CD4-positive, alpha-beta memory T cell (primary cell): Measurements from ENCODE around the gene TM4SF5. TPM values are rescaled to one million over a fixed set of nuclear protein-coding genes. Genes with fewer than 3 reads are reported as not detected.
A peak's percentile ranks its signal among the peaks of the same experiment; 100 is the strongest.

Source experiments
- CTCF ChIA-PET: fragments of 350-600 bp; sonication (Branson Sonifier 250); formaldehyde crosslinking; loops from one replicate; lab custom pipeline; 2021; ENCODE audit warnings: inconsistent platforms; ENCODE audit not compliant: partially characterized antibody; lab: Charles Lee
- POLR2A ChIA-PET: fragments of 350-600 bp; sonication (Branson Sonifier 250); formaldehyde crosslinking; loops from one replicate; lab custom pipeline; 2021; ENCODE audit not compliant: partially characterized antibody; lab: Charles Lee
- DNase-seq, 5 donors: peaks; one replicate each; pipeline versions ENCODE4 v3.0.0 to v3.0.0-alpha.2; 2020 to 2022; ENCODE audit warnings: mixed read lengths in 1 of 5
- H3K27ac ChIP-seq: one replicate; pipeline ENCODE4 v1.7.0; 2013; ENCODE audit warnings: low read depth, low read length
- H3K27me3 ChIP-seq: 2 replicates; pipeline ENCODE4 v1.7.0; 2013; ENCODE audit warnings: mild to moderate bottlenecking, low read length, moderate library complexity; ENCODE audit not compliant: insufficient read depth
- H3K36me3 ChIP-seq: 2 replicates; pipeline ENCODE4 v1.7.0; 2013; ENCODE audit warnings: mild to moderate bottlenecking, low read length, moderate library complexity; ENCODE audit not compliant: insufficient read depth
- H3K4me1 ChIP-seq: 2 replicates; pipeline ENCODE4 v1.7.0; 2013; ENCODE audit warnings: mild to moderate bottlenecking, low read length, moderate library complexity; ENCODE audit not compliant: insufficient read depth
- H3K4me3 ChIP-seq, 2 donors: one replicate each; pipeline ENCODE4 v1.7.0; 2013; ENCODE audit warnings: low read length in 2 of 2, mild to moderate bottlenecking in 1 of 2
- H3K9me3 ChIP-seq, 2 donors: one replicate each; pipeline ENCODE4 v1.7.0; 2013; ENCODE audit warnings: low read length in 2 of 2, control low read depth in 1 of 2; ENCODE audit not compliant: control insufficient read depth in 1 of 2
- H3K27ac Mint-ChIP-seq, 7 donors: one replicate each; pipeline ENCODE4 v1.8.0; 2020 to 2021; ENCODE audit warnings: mixed read lengths in 7 of 7, mild to moderate bottlenecking in 6 of 7, inconsistent platforms in 3 of 7, moderate library complexity in 3 of 7
- H3K27me3 Mint-ChIP-seq, 2 donors: one replicate each; pipeline ENCODE4 v1.8.0; 2020 to 2021; ENCODE audit warnings: mixed read lengths in 2 of 2
- H3K36me3 Mint-ChIP-seq, 2 donors: one replicate each; pipeline ENCODE4 v1.8.0; 2020 to 2021; ENCODE audit warnings: mixed read lengths in 2 of 2, inconsistent platforms in 1 of 2, mild to moderate bottlenecking in 1 of 2
- H3K4me1 Mint-ChIP-seq, 4 donors: one replicate each; pipeline ENCODE4 v1.8.0; 2020 to 2021; ENCODE audit warnings: mixed read lengths in 4 of 4, mild to moderate bottlenecking in 1 of 4
- H3K4me3 Mint-ChIP-seq, 8 donors: one replicate each; pipeline ENCODE4 v1.8.0; 2020 to 2021; ENCODE audit warnings: mixed read lengths in 8 of 8, mild to moderate bottlenecking in 7 of 8, moderate library complexity in 6 of 8, inconsistent platforms in 3 of 8
- H3K9me3 Mint-ChIP-seq, 8 donors: one replicate each; pipeline ENCODE4 v1.8.0; 2020 to 2021; ENCODE audit warnings: mixed read lengths in 8 of 8, mild to moderate bottlenecking in 5 of 8, inconsistent platforms in 3 of 8, moderate library complexity in 1 of 8
- intact Hi-C: fragments of 100-400 bp; cut with micrococcal nuclease; formaldehyde crosslinking; loops from one replicate; pipeline ENCODE4 v1.15.1; 2023
- polyA plus RNA-seq, 2 donors: library from polyadenylated mRNA; unstranded; fragments of 300-500 nt; fragmentation: Illumina TruSeq; gene quantifications; one replicate each; pipeline ENCODE4 v1.2.3, GENCODE V29; 2021
- total RNA-seq, 2 experiments: library from RNA; stranded (reverse); gene quantifications; one replicate each; pipeline ENCODE4 v1.2.3, GENCODE V29; 2021

The TM4SF5 gene
- total and polyA plus RNA-seq, 4 experiments from 2014 or later: not detected

GRCh38 chr17:4747847-4748246 lies 23.8 kb upstream of the TM4SF5 start:
- Histone ChIP-seq H3K9me3 (no peaks in the 10 kb centered on the region), H3K27me3 (no peaks in the 10 kb centered on the region), H3K36me3 (no peaks in the 10 kb centered on the region), H3K4me3 (no peak overlapping the region), H3K4me1 (peaks cover 16% of the 10 kb centered on the region), H3K27ac (no peak overlapping the region)
- peaks cover 8 to 14% (median 11%) of the 10 kb centered on the region in 4 donors for H3K4me1 Mint-ChIP-seq
- H3K36me3 Mint-ChIP-seq: no peaks in the 10 kb centered on the region
- peak in 4 of 5 donors; percentile 37 to 51 (median 43) for DNase-seq
- intact Hi-C loops: no loop called here
- POLR2A ChIA-PET: no interaction called here
- peaks cover 6 to 7% of the 10 kb centered on the region in 2 donors for H3K27me3 Mint-ChIP-seq
- H3K27ac Mint-ChIP-seq: peak overlapping the region in 6 of 7 donors; percentile 17 to 84 (median 72)
- peak overlapping the region in 7 of 8 donors; percentile 61 to 86 (median 77) for H3K4me3 Mint-ChIP-seq
- CTCF ChIA-PET: interaction anchor here (0.6 to 2.1 kb wide), 2 partner anchors 38 to 135 kb away, joined by 3 to 4 read pairs; partner anchors contain the start of gene ARRB2
- H3K9me3 Mint-ChIP-seq: no peaks in the 10 kb centered on the region

GRCh38 chr17:4748686-4749085 lies 23.0 kb upstream of the TM4SF5 start:
- H3K27ac Mint-ChIP-seq: peak overlapping the region in 1 of 7 donors; percentile 29
- no peaks in the 10 kb centered on the region for H3K27me3 ChIP-seq
- H3K36me3 ChIP-seq: no peaks in the 10 kb centered on the region
- ChIA-PET POLR2A (no interaction called here), CTCF (interaction anchor here (1.6 to 2.1 kb wide), 2 partner anchors 39 to 41 kb away, joined by 4 read pairs; partner anchors contain the start of gene ARRB2)
- H3K4me1 Mint-ChIP-seq: peaks cover 8 to 14% (median 11%) of the 10 kb centered on the region in 4 donors
- no peaks in the 10 kb centered on the region for H3K36me3 Mint-ChIP-seq
- no peaks in the 10 kb centered on the region for H3K9me3 Mint-ChIP-seq
- peak overlapping the region in 4 of 8 donors; percentile 54 to 84 (median 68) for H3K4me3 Mint-ChIP-seq
- intact Hi-C loops: no loop called here
- H3K4me3 ChIP-seq: no peak overlapping the region
- DNase-seq: no peak
- no peaks in the 10 kb centered on the region for H3K9me3 ChIP-seq
- H3K4me1 ChIP-seq: peaks cover 16% of the 10 kb centered on the region
- H3K27ac ChIP-seq: no peak overlapping the region
- H3K27me3 Mint-ChIP-seq: peaks cover 7 to 9% of the 10 kb centered on the region in 2 donors

- Histone ChIP-seq H3K9me3 (no peaks in the 10 kb centered on the region), H3K27me3 (no peaks in the 10 kb centered on the region), H3K4me1 (peaks cover 16% of the 10 kb centered on the region), H3K27ac (no peak overlapping the region), H3K36me3 (no peaks in the 10 kb centered on the region), H3K4me3 (no peak overlapping the region)
- CTCF ChIA-PET: no interaction called here
- Mint-ChIP-seq H3K4me3 (no peak overlapping the region), H3K36me3 (no peaks in the 10 kb centered on the region), H3K4me1 (peaks cover 8 to 14% (median 11%) of the 10 kb centered on the region in 4 donors), H3K9me3 (no peaks in the 10 kb centered on the region), H3K27ac (no peak overlapping the region), H3K27me3 (peaks cover 13 to 19% of the 10 kb centered on the region in 2 donors)
- DNase-seq: no peak
- intact Hi-C loops: no loop called here
- POLR2A ChIA-PET: no interaction called here
These were observed 21.1 kb upstream of the TM4SF5 start for GRCh38 chr17:4750606-4751005.

GRCh38 chr17:4751932-4752331 lies 19.8 kb upstream of the TM4SF5 start:
- Mint-ChIP-seq H3K4me1 (peaks cover 7 to 14% (median 11%) of the 10 kb centered on the region in 4 donors), H3K9me3 (no peaks in the 10 kb centered on the region), H3K27me3 (peaks cover 13 to 19% of the 10 kb centered on the region in 2 donors), H3K27ac (peak overlapping the region in 1 of 7 donors; percentile 14), H3K36me3 (no peaks in the 10 kb centered on the region), H3K4me3 (no peak overlapping the region)
- Histone ChIP-seq H3K36me3 (no peaks in the 10 kb centered on the region), H3K27ac (no peak overlapping the region), H3K9me3 (no peaks in the 10 kb centered on the region), H3K27me3 (no peaks in the 10 kb centered on the region), H3K4me3 (no peak overlapping the region), H3K4me1 (peaks cover 16% of the 10 kb centered on the region)
- intact Hi-C loops: no loop called here
- no peak for DNase-seq
- POLR2A ChIA-PET: no interaction called here
- CTCF ChIA-PET: no interaction called here

GRCh38 chr17:4753392-4753791 lies 18.3 kb upstream of the TM4SF5 start:
- no peaks in the 10 kb centered on the region for H3K9me3 Mint-ChIP-seq
- H3K4me3 ChIP-seq: no peak overlapping the region
- H3K36me3 Mint-ChIP-seq: no peaks in the 10 kb centered on the region
- H3K4me1 Mint-ChIP-seq: peaks cover 1 to 4% (median 2%) of the 10 kb centered on the region in 4 donors
- H3K27ac Mint-ChIP-seq: peak overlapping the region in 1 of 7 donors; percentile 0
- H3K36me3 ChIP-seq: no peaks in the 10 kb centered on the region
- intact Hi-C loops: no loop called here
- no peaks in the 10 kb centered on the region for H3K27me3 ChIP-seq
- CTCF ChIA-PET: no interaction called here
- H3K27me3 Mint-ChIP-seq: peaks cover 13 to 21% of the 10 kb centered on the region in 2 donors
- H3K4me1 ChIP-seq: peaks cover 3% of the 10 kb centered on the region
- no peaks in the 10 kb centered on the region for H3K9me3 ChIP-seq
- POLR2A ChIA-PET: interaction anchor here (0.6 kb wide), 1 partner anchor 168 kb away, joined by 4 read pairs; no protein-coding TSS in a partner anchor
- no peak for DNase-seq
- H3K27ac ChIP-seq: no peak overlapping the region
- no peak overlapping the region for H3K4me3 Mint-ChIP-seq

- intact Hi-C loops: no loop called here
- Histone ChIP-seq H3K27ac (no peak overlapping the region), H3K36me3 (no peaks in the 10 kb centered on the region), H3K27me3 (no peaks in the 10 kb centered on the region), H3K9me3 (no peaks in the 10 kb centered on the region), H3K4me3 (no peak overlapping the region), H3K4me1 (no peaks in the 10 kb centered on the region)
- Mint-ChIP-seq H3K4me3 (no peak overlapping the region), H3K36me3 (no peaks in the 10 kb centered on the region), H3K27ac (no peak overlapping the region), H3K27me3 (peaks cover 8 to 13% of the 10 kb centered on the region in 2 donors), H3K4me1 (peaks cover 0 to 1% (median 0%) of the 10 kb centered on the region in 4 donors), H3K9me3 (no peaks in the 10 kb centered on the region)
- ChIA-PET POLR2A (no interaction called here), CTCF (no interaction called here)
- DNase-seq: no peak
These were observed 11.9 kb upstream of the TM4SF5 start for GRCh38 chr17:4759776-4760236.

- DNase-seq: no peak
- H3K9me3 ChIP-seq: no peaks in the 10 kb centered on the region
- intact Hi-C loops: no loop called here
- ChIA-PET CTCF (no interaction called here), POLR2A (no interaction called here)
- H3K4me3 ChIP-seq: no peak overlapping the region
- Mint-ChIP-seq H3K9me3 (no peaks in the 10 kb centered on the region), H3K4me1 (peaks cover 0 to 1% (median 0%) of the 10 kb centered on the region in 4 donors), H3K27me3 (peaks cover 5 to 6% of the 10 kb centered on the region in 2 donors), H3K27ac (no peak overlapping the region), H3K36me3 (no peaks in the 10 kb centered on the region), H3K4me3 (no peak overlapping the region)
- no peaks in the 10 kb centered on the region for H3K36me3 ChIP-seq
- no peak overlapping the region for H3K27ac ChIP-seq
- no peaks in the 10 kb centered on the region for H3K4me1 ChIP-seq
- H3K27me3 ChIP-seq: no peaks in the 10 kb centered on the region
These were observed 7.1 kb upstream of the TM4SF5 start for GRCh38 chr17:4764595-4764994.
